Measurements from ENCODE around the gene CRHR2.

CRHR2 gene

DNA sequence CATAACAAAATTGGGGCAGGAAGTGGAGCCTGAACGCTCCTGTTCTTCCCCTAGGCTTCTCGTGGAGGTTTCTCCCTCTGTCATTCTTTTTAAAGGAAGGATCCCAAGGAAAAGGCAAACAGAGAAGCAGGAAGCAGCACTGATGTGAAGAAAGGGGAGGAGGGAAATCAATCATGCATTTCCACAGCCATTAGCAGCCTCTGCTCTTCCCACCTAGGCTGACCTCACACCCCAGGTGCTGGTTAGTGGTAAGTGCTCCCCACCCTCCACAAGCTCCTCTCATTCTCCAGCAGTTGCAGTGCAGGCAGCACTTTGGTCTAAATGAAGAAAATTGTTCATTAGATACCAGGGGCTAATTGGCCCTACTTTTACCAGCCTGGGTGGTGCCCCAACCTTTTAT, 2.6 kb downstream of the CRHR2 start:
- DNase-seq (ENCODE audit: low read depth in 2 of 2): no peak

DNA sequence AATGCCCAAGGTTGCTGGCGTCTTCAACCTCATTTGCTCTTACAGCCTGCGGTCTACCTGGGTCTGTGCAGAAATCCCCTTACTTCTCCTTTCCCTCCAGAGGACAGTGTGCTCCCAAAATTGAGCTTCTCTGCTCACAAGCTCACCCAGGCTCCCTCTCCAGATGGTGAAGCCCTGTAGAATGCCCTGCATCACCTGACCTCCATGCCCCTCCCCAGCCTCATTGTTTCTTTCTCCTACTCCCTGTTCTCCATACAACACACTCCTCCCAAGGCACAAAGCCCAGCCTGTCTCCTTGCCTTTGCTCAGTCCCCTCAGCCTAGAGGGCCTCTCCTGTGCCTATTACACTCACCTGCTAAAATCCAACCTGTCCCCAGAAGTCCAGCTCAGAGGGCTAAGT, 3.5 kb downstream of the CRHR2 start:
- DNase-seq (ENCODE audit: low read depth in 2 of 2): no peak

DNA sequence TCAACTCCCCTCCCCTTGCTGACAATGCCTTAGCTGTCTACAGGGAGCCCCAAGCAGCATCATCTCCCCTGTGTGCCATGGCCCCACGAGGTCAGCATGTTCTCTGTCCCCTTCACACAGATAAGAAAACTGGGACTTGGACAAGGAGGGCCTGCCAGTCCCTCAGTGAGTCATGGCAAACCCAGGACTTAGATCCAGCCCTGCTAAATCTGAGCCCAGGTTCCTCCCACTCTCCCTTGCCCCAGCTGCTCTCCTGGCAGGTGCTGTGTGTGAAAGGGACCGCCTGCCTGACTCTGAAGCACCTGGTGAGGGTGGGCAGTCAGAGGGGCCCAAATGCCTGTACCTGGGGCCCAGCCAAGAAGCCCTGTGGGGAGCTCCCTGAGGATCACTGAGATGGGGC, 7.4 kb downstream of the CRHR2 start:
- DNase-seq (ENCODE audit: low read depth in 2 of 2): no peak

DNA sequence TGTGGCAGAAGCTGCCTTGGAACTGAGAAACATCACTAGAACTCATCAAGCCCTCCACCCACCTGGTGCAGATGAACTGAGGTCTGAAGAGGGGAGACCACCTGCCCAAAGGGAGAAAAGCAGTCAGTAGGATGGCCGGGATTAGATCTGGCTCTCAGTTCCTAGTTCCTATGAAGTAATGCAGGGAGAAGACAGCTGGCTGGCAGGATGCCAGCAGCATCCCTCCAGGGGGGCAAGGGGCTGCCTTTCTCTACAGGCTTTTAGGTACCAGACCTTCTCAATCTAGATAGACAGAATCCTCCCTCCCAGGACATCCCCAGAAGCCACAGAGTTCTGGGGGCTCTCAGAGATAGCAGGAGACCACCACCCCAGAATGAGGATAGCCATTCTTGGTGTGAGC, 7.8 kb downstream of the CRHR2 start:
- DNase-seq (ENCODE audit: low read depth in 2 of 2): no peak

DNA sequence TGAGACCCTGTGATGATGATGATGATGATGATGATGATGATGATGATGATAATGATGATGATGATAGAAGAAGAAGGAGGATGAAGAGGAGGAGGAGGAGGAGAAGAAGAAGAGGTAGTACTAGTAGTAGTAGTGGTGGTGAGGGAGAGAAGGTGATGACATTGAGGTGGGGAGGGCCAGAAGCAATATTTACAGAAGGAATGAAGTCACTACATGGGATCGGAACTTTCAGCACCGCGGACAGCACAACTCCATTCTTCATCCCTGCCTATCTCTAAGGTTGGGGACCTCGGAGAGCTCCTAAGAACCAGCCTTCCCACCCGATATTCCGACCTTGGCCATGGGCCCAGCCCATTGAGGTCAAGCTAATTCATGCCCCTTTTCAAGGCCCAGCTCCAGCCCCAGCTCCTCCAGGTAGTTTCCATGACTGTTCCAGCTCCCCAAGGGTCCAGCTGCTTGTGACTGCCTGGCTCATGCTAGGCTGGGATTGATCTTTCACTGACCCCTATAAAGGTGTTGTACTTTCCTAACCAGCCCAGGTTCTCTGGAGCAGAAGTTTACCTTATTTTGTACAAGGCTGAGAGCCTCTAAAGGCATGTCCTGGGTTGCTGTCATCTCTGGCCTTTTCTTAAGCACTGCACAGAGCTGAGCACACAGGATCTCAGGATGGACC, 10.3 kb downstream of the CRHR2 start:
- DNase-seq (ENCODE audit: low read depth in 2 of 2): no peak

DNA sequence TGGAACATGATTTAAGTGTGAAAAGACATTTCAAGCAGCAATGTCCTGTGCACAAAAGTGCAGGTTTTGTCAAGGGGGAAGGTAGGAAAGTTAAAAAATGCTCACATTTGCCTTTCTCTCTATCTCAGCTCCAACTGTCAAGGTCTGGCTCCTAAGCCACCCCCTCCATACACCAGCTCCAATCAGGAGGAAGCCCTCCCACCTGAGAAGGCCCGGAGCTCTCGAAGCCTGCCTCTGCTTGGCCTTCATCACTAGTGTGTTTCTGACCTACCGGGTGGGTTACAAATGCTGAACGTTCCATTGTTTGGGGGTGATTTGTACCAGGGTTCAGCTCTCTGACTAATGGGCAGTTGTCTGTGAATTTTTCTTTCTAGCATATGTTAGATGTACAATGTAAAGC, 14.2 kb downstream of the CRHR2 start:
- DNase-seq (ENCODE audit: low read depth in 2 of 2): no peak

DNA sequence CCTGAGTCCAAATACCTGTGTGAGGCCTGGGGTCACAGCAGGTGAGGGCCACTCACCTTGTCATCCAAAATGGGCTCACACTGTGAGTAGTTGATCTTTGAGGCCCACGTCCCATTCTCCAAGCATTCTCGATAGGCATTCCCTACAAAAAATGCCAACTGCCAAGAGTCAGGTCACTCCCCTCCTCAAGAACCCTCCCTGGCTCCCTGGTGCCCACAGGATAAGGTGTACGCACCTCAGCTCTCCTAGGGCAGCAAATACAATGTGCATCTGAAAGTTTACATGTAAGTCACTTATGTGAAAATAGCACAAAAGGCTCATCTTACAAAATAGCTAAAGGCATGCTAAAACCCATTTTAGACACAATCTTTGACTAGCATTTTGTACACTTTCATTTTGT, 15.1 kb downstream of the CRHR2 start:
- DNase-seq (ENCODE audit: low read depth in 2 of 2): no peak

DNA sequence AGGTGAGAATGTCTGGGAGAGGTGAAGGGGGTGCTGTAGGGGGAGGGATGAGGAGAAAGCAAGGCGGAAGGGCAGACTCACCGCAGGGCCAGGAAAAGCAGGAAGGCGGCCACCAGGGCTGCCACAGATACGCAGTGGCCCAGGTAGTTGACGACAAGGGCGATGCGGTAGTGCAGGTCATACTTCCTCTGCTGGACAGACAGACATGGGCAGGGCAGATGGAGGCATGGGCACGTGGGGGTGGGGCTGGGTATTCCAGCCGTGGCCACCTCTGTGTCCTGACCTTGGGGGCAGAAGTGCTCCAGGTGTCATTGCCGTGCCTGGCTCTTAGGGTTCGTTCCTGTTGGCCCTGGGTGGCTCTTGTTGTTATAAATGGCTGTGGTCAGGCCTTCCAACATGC, 16.8 kb downstream of the CRHR2 start:
- no peak for DNase-seq (ENCODE audit: low read depth in 2 of 2)

DNA sequence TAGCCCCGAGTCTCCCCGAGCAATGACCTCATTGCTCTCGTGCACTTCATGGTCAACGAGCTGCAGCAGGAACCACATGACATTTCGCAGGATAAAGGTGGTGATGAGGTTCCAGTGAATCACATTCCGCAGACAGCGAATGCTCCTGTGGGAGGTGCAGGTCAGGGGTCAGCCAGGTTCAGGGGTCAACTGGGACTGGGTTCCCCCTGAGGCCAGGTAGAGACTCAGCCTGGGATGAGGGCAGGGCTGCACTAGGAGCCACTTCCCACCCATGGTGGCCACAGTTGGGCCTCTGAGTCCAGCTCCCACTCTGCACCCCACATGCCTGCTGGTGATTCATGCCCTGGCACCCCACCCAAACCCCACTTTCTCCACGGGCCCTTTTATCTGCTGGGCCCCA, 17.2 kb downstream of the CRHR2 start:
- no peak for DNase-seq (ENCODE audit: low read depth in 2 of 2)

DNA sequence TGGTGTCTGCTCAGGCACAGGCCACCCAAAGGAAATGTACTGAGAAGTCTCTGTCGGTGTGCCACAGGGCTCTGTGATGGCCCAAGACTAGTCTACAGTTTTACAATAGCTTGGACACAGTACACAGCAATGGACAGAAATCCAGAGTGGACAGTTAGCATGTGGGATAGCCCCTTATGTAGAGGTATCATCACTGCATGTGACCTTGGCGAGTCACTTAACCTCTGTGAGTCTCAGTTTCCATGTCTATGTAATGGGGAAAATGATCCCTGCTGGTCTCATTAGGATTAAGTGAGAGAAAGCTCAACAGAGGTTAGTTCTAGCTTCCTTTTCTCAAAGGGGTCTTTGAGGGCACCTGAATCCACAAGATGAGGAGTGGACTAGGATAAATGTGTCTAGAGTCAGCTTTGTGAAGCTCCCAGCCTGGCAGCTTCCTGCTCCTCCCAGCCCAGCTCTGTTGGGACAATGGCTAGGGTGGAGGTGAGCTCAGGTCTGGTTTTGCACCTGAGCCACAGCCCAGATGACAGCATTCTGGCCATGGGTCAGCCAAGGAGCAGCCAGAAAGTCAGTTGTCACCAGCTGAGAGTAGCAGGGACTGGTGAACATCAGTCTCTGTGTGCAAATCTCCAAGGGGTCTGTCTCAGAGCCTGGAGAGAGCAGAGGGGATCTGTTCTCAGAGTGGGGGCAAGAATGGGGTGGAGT, 17.9 kb downstream of the CRHR2 start:
- DNase-seq (ENCODE audit: low read depth in 2 of 2): no peak

DNA sequence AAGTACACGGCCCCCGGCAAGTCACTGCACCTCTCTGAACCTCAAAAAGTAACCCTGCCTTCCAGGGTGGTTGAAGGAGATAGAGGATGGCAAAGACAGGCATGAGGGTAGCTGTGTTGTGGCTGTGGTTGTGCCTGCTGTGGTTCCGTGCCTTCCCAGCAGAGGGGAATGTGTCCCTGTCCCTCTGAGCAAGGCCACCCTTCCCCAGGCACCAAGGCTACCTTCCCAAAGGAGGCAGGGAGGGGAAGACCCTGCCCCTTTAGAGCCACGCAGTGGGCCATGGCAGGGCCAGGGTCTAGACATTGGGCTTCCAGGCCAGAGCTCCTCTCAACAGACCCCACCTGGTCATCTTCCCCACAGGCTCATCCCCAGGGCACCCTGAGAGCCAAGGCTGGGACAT, 18.8 kb downstream of the CRHR2 start:
- no peak for DNase-seq (ENCODE audit: low read depth in 2 of 2)

DNA sequence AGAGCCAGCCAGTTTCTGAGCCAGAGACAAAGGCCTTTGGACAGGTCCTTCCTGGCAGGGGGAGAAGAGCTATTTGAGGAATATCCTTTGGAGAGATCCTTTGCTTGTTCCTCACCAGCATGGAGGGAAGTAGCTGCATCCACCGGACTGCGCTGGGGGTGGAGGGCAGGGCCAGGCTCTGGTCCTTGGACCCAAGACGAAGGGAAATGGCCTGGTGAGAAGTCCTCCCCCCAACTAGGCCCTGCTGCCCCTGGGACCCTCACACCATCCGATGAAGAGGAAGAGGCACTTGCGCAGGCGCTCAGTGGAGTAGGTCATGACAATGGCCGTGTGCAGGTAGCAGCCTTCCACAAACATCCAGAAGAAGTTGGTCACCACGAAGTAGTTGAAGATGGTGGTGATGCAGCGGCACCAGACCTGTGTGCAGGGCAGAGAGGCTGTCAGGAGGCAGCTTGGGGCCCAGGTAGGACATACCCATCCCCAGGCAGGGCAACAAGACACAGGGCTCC, 19.8 kb downstream of the CRHR2 start:
- no peak for DNase-seq (ENCODE audit: low read depth in 2 of 2)

DNA sequence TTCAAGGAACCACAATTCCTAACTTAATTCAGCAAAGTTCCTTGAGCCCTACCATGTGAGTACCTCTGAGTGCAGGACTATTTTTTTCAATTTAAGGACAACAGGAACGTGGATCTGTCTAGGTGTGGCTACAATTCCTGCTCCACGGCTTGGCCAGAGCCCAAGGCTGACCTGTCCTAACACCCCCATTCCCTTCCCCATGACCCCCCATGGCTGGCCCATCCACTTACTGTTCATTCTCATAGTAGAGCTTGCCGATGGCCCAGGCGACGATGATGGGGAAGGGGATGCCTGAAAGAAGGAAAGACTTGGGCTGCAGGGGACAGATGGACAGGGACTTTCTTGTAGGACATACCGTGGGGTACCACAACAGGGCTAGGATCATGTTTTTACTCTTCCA, 20.3 kb downstream of the CRHR2 start:
- DNase-seq (ENCODE audit: low read depth in 2 of 2): no peak

DNA sequence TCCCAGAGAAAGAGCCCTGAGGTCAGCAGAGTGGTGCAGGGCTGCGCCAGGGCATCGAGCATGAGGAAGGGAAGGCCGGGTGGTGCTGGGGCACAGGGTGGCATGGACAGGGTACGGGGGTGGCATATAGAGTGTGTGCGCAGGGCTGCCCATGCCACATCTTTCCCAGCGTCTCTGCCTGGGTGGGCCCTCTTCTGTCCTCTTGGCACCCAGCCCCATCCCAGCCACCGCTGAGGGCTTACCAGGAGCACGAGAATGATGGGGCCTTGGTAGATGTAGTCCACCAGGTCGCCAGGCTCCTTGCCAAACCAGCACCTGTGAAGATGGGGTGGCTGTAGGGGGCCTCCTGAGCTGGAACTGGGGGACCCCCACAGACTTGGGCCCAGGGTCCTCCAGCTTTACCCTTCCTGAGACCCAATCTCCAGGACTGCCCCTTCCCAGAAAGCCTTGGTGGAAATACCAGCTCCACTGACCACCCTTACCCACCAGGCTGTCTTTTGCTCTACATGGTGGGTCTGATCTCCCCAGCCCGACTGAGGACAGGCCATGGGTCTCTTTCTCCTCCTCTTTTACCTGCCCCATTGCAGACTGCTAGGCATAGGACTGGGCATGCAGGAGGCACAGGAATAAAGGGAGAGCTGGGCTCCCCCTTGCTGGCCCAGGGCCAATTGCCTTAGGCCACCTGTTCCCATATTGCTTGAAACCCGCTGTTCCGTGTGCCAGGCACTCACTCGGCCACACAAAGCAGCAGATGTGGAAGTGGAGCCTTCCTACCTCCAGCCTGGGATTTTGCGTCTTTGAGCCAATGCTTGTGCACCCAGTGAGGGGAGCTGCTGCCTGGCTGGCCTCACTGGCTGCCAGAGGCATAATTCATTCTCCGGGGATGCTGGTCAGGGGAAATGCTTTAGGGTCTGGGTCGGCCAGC, 21.7 kb downstream of the CRHR2 start:
- no peak for DNase-seq (ENCODE audit: low read depth in 2 of 2)

DNA sequence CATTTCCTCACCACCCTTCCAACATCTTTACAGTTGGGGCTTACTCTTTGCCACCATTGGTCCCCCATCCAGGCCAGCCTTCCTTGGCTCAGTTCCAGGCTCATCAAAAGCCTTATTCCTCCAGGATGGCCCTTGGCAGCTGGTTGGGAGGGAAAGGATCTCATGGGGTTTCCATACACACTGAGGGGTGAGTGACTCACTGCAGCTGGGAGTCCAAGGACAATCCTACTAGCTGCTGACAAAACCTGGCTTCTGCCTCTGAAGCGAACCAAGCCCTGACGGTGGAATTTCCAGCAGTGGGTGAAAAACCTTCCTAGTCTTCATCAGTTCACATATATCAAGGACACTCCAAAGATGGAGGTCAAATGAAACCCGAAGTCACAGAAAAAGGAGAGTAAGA, 22.9 kb downstream of the CRHR2 start:
- DNase-seq (ENCODE audit: low read depth in 2 of 2): no peak

DNA sequence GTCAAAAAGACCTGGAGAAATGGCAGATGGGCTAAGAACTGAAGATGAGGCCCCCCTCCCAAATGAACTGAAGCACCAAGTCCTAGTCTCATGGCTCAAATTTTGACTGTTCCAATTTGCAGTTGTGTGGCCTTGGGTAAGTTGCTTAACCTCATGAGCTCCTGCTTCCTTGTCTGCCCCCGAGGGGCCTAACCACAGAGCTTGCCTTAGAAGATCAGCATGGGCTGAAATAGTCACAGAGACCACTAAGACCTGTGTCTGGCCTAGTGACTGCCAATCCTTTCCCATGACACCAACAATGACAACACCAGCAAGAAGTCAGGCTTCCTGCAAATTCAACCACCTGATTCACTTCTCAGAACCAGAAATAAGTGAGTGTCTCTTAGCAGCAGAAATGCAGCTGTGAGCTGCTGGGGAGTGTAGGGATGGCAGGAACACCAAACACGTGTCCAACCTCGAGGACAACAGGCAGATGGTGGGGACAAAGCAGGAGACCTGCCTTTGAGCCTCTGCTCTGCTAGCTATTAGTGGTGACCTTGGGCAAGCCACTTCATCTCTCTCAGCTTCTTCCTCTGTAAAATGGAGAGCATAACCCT, 23.7 kb downstream of the CRHR2 start:
- no peak for DNase-seq (ENCODE audit: low read depth in 2 of 2)

DNA sequence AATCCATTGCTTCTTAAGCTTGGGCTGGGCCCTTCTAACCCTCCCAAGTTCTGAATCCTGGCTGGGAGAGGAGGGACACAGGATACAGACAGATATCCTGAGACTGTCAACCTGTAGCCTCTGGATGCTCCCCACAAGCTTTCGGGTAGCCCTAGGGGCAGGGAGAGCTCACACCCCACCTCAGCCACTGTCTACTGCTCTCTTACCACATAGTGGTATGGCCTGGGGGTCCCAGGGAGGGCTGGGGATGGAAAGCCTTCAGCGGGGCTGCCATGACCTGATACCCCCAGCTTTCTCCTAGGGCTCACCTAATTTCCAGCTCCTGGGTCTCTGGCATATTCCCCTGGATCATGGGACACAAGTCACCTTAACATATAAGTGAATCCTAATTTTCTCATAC, 25.1 kb downstream of the CRHR2 start:
- DNase-seq (ENCODE audit: low read depth in 2 of 2): no peak

DNA sequence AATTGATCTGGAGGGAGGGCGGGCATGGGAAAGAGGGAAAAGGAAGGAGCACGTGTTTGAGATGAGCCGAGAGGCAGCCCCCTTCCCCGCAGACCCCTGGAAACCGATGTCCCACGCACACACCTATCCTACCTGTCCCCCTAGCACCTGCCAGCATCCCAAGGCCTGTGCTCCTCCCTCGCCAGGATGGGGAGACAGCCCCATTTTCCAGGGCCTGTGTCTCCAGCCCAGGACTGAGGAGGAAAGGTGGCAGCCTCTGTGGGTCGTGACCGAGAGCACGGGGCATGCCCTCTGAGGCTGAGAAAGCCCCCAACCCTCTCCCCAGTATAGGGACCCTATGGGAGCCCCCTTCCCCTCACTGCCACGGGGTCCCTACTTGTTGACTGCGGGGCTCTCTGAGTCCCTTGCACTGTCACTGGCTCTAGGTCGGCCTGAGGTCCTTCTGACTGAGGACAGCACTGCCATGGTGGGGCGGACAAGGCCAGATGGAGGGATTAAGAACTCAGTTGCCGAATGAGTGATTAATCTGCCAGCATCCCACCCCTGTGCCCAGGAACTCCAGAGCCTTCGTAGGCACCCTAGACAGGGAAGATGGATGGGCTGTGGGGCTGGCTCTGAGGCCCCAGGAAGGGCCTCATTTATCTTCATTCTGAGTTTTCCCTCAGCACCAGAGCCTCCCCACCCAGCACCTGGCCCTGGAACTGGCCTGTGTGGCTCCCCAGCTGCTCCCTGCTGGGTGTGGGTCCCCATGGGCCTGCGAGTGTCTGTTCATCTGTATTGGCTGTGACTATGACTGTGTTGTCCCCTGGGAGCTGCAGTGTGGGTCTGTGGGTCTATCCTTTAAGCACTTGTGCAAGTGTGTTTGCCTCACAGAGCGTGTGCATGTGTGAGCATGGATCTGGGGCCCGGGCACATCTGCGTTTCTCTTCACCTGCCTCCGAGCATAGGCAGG, 26.0 kb downstream of the CRHR2 start:
- DNase-seq (ENCODE audit: low read depth in 2 of 2): no peak

DNA sequence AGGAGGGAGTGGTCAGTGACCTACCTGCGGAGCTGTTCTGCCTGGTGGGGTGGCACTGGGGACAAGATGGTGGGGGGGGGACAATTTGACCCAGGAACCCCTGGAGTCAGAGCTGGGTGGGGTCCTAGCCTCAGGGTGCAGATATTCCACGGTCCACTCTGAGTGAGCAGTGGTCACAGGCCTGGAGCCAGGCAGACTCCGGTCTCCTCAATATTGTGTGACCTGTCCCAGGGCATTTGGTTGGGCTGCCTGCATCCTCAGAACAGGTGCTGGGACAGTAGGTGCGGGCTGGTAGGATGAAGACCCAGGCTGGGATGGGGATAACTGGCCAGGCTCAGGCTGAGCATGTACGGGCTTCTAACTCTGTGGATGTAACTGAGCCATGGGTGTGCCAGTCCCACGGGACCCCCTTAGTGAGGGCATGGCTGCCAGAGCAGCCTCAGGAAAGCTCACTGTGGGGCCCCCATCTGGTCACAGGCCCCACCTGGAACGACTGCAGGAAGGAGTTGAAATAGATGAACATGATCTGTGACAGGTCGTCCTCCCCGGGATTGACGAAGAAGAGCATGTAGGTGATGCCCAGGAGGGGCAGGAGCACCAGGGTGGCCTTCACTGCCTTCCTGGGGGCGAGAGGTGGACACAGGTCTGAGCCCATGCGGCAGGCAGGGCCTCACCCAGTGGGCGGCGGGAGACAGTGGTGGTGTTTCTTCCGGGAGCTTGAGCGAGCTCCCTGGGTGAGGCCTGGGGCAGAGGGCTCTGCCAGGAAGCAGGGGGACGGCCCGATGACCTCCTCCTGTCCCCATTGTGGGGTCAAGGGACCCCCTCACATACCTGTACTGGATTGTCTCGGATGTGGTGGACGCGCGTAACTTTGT, 26.9 kb downstream of the CRHR2 start:
- DNase-seq (ENCODE audit: low read depth in 2 of 2): no peak
